Loucy (cell line): ENCODE results near the gene SNX24.

Experiments
- H2AFZ ChIP-seq: fragments of 200-600 bp; sonication (generic); 2 replicates; pipeline ENCODE4 v1.6.0; 2016; ENCODE audit warnings: antibody characterized with exemption, mild to moderate bottlenecking, low read length, moderate library complexity
- H3F3A ChIP-seq: fragments of 200-600 bp; 2 replicates; pipeline ENCODE4 v1.6.0; 2016; ENCODE audit warnings: antibody characterized with exemption, low read depth, mild to moderate bottlenecking
- H3K27me3 ChIP-seq: fragments of 200-600 bp; sonication (generic); 2 replicates; pipeline ENCODE4 v1.6.1; 2014; ENCODE audit warnings: low read length, mild to moderate bottlenecking; ENCODE audit not compliant: insufficient read depth, poor library complexity, severe bottlenecking
- H3K36me3 ChIP-seq: fragments of 200-600 bp; sonication (generic); 2 replicates; pipeline ENCODE4 v1.6.1; 2016; ENCODE audit warnings: low read length; ENCODE audit not compliant: insufficient read depth
- H3K4me1 ChIP-seq: fragments of 200-600 bp; sonication (generic); 2 replicates; pipeline ENCODE4 v1.5.1; 2014; ENCODE audit warnings: low read length, mild to moderate bottlenecking; ENCODE audit not compliant: insufficient read depth, poor library complexity, severe bottlenecking
- H3K4me2 ChIP-seq: fragments of 200-600 bp; sonication (generic); 2 replicates; pipeline ENCODE4 v1.6.0; 2014; ENCODE audit warnings: antibody characterized with exemption, low read length, low read depth, mild to moderate bottlenecking; ENCODE audit not compliant: poor library complexity, severe bottlenecking
- H3K4me3 ChIP-seq: fragments of 200-600 bp; sonication (generic); 2 replicates; pipeline ENCODE4 v1.5.1; 2014; ENCODE audit warnings: low read length, mild to moderate bottlenecking, mixed read lengths; ENCODE audit not compliant: poor library complexity, severe bottlenecking
- H3K79me2 ChIP-seq: fragments of 200-600 bp; sonication (generic); 2 replicates; pipeline ENCODE4 v1.6.1; 2014; ENCODE audit warnings: low read length; ENCODE audit not compliant: insufficient read depth
- H3K9ac ChIP-seq: fragments of 200-600 bp; sonication (generic); 2 replicates; pipeline ENCODE4 v1.6.0; 2014; ENCODE audit warnings: mild to moderate bottlenecking, low read depth, low read length, moderate library complexity; ENCODE audit not compliant: poor library complexity, severe bottlenecking
- H3K9me2 ChIP-seq: fragments of 200-600 bp; sonication (generic); replicated peaks from 2 replicates; pipeline ENCODE4 v1.6.1; 2016; ENCODE audit warnings: low read depth, low read length, mixed read lengths
- H3K9me3 ChIP-seq: fragments of 200-600 bp; sonication (generic); 2 replicates; pipeline ENCODE4 v1.6.1; 2014; ENCODE audit warnings: mild to moderate bottlenecking, antibody characterized with exemption, low read length, low read depth; ENCODE audit not compliant: insufficient read depth
- H4K20me1 ChIP-seq: fragments of 200-600 bp; sonication (generic); 2 replicates; pipeline ENCODE4 v1.6.0; 2014; ENCODE audit warnings: antibody characterized with exemption, low read length, mild to moderate bottlenecking; ENCODE audit not compliant: insufficient read depth, poor library complexity, severe bottlenecking
- EZH2phosphoT487 ChIP-seq: fragments of 200-600 bp; IDR thresholded peaks from 2 replicates; pipeline ENCODE4 v1.6.1; 2018; ENCODE audit warnings: antibody characterized with exemption, mild to moderate bottlenecking, moderate library complexity, borderline replicate concordance
- TF ChIP-seq, protein P1 (sequence below): fragments of 200-600 bp; sonication (generic); conservative IDR thresholded peaks from 2 replicates; pipeline ENCODE4 v1.5.1; 2014; ENCODE audit warnings: mild to moderate bottlenecking, antibody characterized with exemption, low read length

Gene SNX24

DNA sequence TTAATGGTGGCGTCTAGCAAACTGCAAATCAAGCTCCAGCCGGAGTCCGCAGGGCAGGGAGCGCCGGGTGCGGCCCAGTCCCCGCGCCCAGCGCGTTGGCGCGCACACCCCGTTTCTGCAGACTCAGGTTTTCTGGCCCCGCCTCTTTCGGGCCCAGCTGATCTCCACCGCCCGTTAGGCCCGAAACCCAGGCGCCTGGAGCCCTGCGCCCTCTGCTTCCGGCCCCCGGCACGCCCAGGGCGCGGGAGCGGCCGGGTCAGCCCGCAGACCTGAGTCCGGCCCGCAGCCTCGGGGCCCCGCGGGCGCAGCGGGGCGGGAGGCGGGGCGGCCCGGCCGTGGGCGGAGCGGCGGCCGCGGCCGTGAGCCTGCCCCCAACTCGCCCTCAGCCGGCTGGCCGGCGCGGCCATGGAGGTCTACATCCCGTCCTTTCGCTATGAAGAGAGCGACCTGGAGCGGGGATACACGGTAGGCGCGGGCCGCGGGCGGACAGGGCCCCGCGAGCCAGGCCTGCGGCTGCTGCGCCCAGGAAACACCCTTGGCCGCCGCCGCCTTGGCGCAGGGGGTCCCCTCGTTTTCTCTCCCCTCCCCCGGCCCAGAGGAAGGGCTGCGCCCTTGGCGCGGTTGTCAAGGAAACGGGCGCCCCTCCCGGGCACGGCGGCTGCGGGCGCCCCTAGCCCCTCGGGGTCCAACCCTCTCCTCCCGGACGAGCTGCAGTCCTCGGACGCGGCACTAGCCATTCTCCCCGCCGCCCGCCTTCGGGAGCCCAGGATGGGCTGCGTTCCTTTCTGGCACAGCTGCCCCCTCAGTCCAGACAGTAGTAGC lies at the start of gene SNX24:
Gene SNX24 (plus strand): TSS at position 385 of the 822 bp plus-strand sequence. CDS start 21 bp downstream, at position 406.
- peaks cover 7% of the 10 kb centered on the region; the same call in 1 of the 2 replicates for H3F3A ChIP-seq
- no peaks in the 10 kb centered on the region for H3K27me3 ChIP-seq
- peak within 1 kb of the TSS; percentile 84 for H3K9ac ChIP-seq
- no peak for TF ChIP-seq EZH2phosphoT487
- TF ChIP-seq, protein P1, sequence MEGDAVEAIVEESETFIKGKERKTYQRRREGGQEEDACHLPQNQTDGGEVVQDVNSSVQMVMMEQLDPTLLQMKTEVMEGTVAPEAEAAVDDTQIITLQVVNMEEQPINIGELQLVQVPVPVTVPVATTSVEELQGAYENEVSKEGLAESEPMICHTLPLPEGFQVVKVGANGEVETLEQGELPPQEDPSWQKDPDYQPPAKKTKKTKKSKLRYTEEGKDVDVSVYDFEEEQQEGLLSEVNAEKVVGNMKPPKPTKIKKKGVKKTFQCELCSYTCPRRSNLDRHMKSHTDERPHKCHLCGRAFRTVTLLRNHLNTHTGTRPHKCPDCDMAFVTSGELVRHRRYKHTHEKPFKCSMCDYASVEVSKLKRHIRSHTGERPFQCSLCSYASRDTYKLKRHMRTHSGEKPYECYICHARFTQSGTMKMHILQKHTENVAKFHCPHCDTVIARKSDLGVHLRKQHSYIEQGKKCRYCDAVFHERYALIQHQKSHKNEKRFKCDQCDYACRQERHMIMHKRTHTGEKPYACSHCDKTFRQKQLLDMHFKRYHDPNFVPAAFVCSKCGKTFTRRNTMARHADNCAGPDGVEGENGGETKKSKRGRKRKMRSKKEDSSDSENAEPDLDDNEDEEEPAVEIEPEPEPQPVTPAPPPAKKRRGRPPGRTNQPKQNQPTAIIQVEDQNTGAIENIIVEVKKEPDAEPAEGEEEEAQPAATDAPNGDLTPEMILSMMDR = no peak
- H2AFZ ChIP-seq = peak within 1 kb of the TSS; percentile 98
- no peaks in the 10 kb centered on the region for H3K36me3 ChIP-seq
- peaks cover 19% of the 10 kb centered on the region for H3K4me1 ChIP-seq
- H3K4me2 ChIP-seq = peak within 1 kb of the TSS; percentile 86
- H3K9me3 ChIP-seq = no peaks in the 10 kb centered on the region
- peak within 1 kb of the TSS; percentile 97 for H3K4me3 ChIP-seq
- no peaks in the 10 kb centered on the region for H3K79me2 ChIP-seq
- no peaks in the 10 kb centered on the region for H4K20me1 ChIP-seq
- H3K9me2 ChIP-seq = no peaks in the 10 kb centered on the region

- no peaks in the 10 kb centered on the region for H3K4me1 ChIP-seq
- no peak overlapping the region for H3K9ac ChIP-seq
- TF ChIP-seq, protein P1 = no peak
- TF ChIP-seq EZH2phosphoT487 = no peak
- no peak overlapping the region for H3K4me3 ChIP-seq
- peaks cover 31% of the 10 kb centered on the region; the same call in 1 of the 2 replicates for H3K36me3 ChIP-seq
- H4K20me1 ChIP-seq = no peaks in the 10 kb centered on the region
- H3K79me2 ChIP-seq = no peaks in the 10 kb centered on the region
- H3K9me2 ChIP-seq = no peaks in the 10 kb centered on the region
- no peak overlapping the region for H2AFZ ChIP-seq
- H3K27me3 ChIP-seq = no peaks in the 10 kb centered on the region
- H3K4me2 ChIP-seq = no peak overlapping the region
- no peaks in the 10 kb centered on the region for H3F3A ChIP-seq
- no peaks in the 10 kb centered on the region for H3K9me3 ChIP-seq
Observed at GRCh38 chr5:122805481-122805880, 39.9 kb upstream of the SNX24 start.

DNA sequence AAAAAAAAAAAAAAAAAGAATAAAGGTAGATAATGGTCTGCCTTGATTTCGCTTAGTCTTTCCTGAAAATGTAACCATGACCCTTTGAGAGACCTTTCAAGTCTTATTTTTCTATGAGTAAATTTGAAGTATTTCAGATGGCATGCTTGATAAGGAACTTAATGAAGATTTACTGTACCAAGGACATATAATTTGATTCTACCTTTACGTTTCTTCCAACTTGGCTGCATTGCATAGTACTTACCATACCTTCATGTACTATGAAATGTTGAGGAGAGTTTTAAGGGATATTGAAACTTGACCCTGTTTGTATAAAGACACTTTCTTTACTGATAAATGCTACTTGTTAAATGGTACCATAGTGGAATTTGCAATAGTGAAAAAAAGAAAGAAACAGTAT lies 35.0 kb upstream of the SNX24 start:
- Histone ChIP-seq H3K9ac (no peak overlapping the region), H3K27me3 (no peaks in the 10 kb centered on the region), H3F3A (no peaks in the 10 kb centered on the region), H3K4me1 (no peaks in the 10 kb centered on the region), H4K20me1 (no peaks in the 10 kb centered on the region), H3K9me3 (no peaks in the 10 kb centered on the region), H2AFZ (no peak overlapping the region), H3K36me3 (peaks cover 18% of the 10 kb centered on the region; the same call in 1 of the 2 replicates), H3K79me2 (no peaks in the 10 kb centered on the region), H3K9me2 (no peaks in the 10 kb centered on the region), H3K4me2 (no peak overlapping the region), H3K4me3 (no peak overlapping the region)
- TF ChIP-seq EZH2phosphoT487 = no peak
- TF ChIP-seq, protein P1 = no peak
